H1 (cell line): ENCODE data around the gene TTLL9. TPM values are rescaled to one million over a fixed set of nuclear protein-coding genes. Genes with fewer than 3 reads are reported as not detected.
A peak's percentile ranks its signal among the peaks of the same experiment; 100 is the strongest.

Source experiments
- ASH2L ChIP-seq: fragments of 200-600, 300-600 bp; sonication (generic); IDR thresholded peaks from one replicate; pipeline ENCODE4 v1.7.1; 2017; ENCODE audit warnings: low read length
- CBX8 ChIP-seq: fragments of 300-800, 300-1000 bp; sonication (generic); IDR thresholded peaks from 2 replicates; pipeline ENCODE4 v1.7.1; 2016; ENCODE audit warnings: low read depth, low read length, borderline replicate concordance
- CEBPB ChIP-seq: IDR thresholded peaks from 2 replicates; pipeline ENCODE4 v1.6.1; 2012; ENCODE audit warnings: low read depth, low read length
- CHD1 ChIP-seq: IDR thresholded peaks from 2 replicates; pipeline ENCODE4 v1.6.1; 2012; ENCODE audit warnings: low read depth, low read length, improper control_type of control experiment
- CTBP2 ChIP-seq: IDR thresholded peaks from 2 replicates; pipeline ENCODE4 v1.7.0; 2011; ENCODE audit warnings: borderline replicate concordance, mild to moderate bottlenecking, moderate library complexity, mixed read lengths, low read length; ENCODE audit not compliant: insufficient read depth, insufficient read length
- EZH2 ChIP-seq: fragments of 200-600 bp; sonication (generic); IDR thresholded peaks from 2 replicates; pipeline ENCODE4 v1.7.1; 2012; ENCODE audit warnings: low read depth, mild to moderate bottlenecking, moderate library complexity, low read length, inconsistent platforms; ENCODE audit not compliant: severe bottlenecking
- GTF2F1 ChIP-seq: IDR thresholded peaks from 2 replicates; pipeline ENCODE4 v1.6.1; 2012; ENCODE audit warnings: low read depth, low read length, improper control_type of control experiment, borderline replicate concordance
- KDM1A ChIP-seq: fragments of 200-600, 300-600 bp; sonication (generic); IDR thresholded peaks from 2 replicates; pipeline ENCODE4 v1.7.1; 2016; ENCODE audit warnings: mild to moderate bottlenecking, low read length, borderline replicate concordance
- NANOG ChIP-seq: IDR thresholded peaks from 2 replicates; pipeline ENCODE4 v1.6.1; 2011; ENCODE audit warnings: low read length, low read depth, mild to moderate bottlenecking, inconsistent platforms; ENCODE audit not compliant: insufficient read depth, poor library complexity, severe bottlenecking
- PHF8 ChIP-seq: fragments of 200-600 bp; sonication (generic); conservative IDR thresholded peaks from 2 replicates; pipeline ENCODE4 v1.7.1; 2012; ENCODE audit warnings: low read depth, mild to moderate bottlenecking, inconsistent platforms, low read length, moderate library complexity
- POLR2A ChIP-seq, 2 experiments: IDR thresholded peaks; 1 replicate in 1 of 2; 2 replicates in 1 of 2; pipeline ENCODE4 v1.6.1; 2011; ENCODE audit warnings: low read depth in 2 of 2, low read length in 2 of 2, mild to moderate bottlenecking in 2 of 2; ENCODE audit errors: control extremely low read depth in 1 of 2
- RBBP5 ChIP-seq: IDR thresholded peaks from 2 replicates; pipeline ENCODE4 v1.7.1; 2012; ENCODE audit warnings: low read depth, mild to moderate bottlenecking, inconsistent platforms, low read length, moderate library complexity, borderline replicate concordance
- SIRT6 ChIP-seq: IDR thresholded peaks from one replicate; pipeline ENCODE4 v1.7.1; 2012; ENCODE audit warnings: low read length, inconsistent platforms
- TAF7 ChIP-seq: optimal IDR thresholded peaks from 2 replicates; pipeline ENCODE3; 2011; ENCODE audit warnings: low read depth, mild to moderate bottlenecking, inconsistent platforms, low read length, moderate library complexity, borderline replicate concordance
- ZNF274 ChIP-seq: IDR thresholded peaks from 2 replicates; pipeline ENCODE4 v1.7.0; 2012; ENCODE audit warnings: low read length, borderline replicate concordance; ENCODE audit errors: extremely low read depth
- polyA plus RNA-seq, 7 experiments: library from polyadenylated mRNA; depleted of rRNA in 3 of 7; stranded (reverse) in 5 of 7; unstranded in 2 of 7; fragments of >200 nt in 5 of 7; fragments of 200-250 nt in 2 of 7; gene quantifications; 1 replicate in 5 of 7; 2 replicates in 1 of 7; 4 replicates in 1 of 7; pipeline versions ENCODE4 v1.2.1 to v1.2.3, GENCODE V29; 2011 to 2013; ENCODE audit warnings: missing spikeins in 2 of 7, mixed read lengths in 2 of 7
- total RNA-seq: library from RNA; stranded (reverse); fragmentation: NEBNext Ultra II Directional; extraction: Animal tissue kit (Norgen Biotek cat#: 25700); gene quantifications from 2 replicates; pipeline ENCODE4 v1.2.1, GENCODE V29; 2021
- TF ChIP-seq, protein P1 (sequence below): IDR thresholded peaks from 2 replicates; pipeline ENCODE4 v1.6.1; 2012; ENCODE audit warnings: inconsistent platforms
- TF ChIP-seq, protein P2 (sequence below): IDR thresholded peaks from 2 replicates; pipeline ENCODE4 v1.6.1; 2012; ENCODE audit warnings: inconsistent platforms
- TF ChIP-seq, protein P3 (sequence below), 3 experiments: IDR thresholded peaks; 1 replicate in 2 of 3; 2 replicates in 1 of 3; pipeline versions ENCODE4 v1.5.1 to v1.6.1; 2011; ENCODE audit warnings: low read length in 3 of 3, mild to moderate bottlenecking in 3 of 3, inconsistent platforms in 2 of 3, low read depth in 1 of 3, moderate library complexity in 1 of 3; ENCODE audit not compliant: insufficient read depth in 1 of 3; ENCODE audit errors: control extremely low read depth in 1 of 3

Gene TTLL9
- total and polyA plus RNA-seq, 2 of the 8 experiments (the other 6 are each of a cell fraction or from before 2014, with no cell fraction given): 0.06 TPM; not detected in 1

GRCh38 chr20:31860390-31861134 lies 9.9 kb upstream of the TTLL9 start (continued):
- TF ChIP-seq, protein P1, sequence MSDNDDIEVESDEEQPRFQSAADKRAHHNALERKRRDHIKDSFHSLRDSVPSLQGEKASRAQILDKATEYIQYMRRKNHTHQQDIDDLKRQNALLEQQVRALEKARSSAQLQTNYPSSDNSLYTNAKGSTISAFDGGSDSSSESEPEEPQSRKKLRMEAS: no peak
- TF ChIP-seq CEBPB (no peak), PHF8 (no peak), EZH2 (no peak), GTF2F1 (no peak), CTBP2 (no peak), ZNF274 (no peak), NANOG (no peak), SIRT6 (no peak), RBBP5 (peak; percentile 33; the same call in 1 of the 2 replicates), CHD1 (no peak), CBX8 (no peak), TAF7 (no peak), KDM1A (peak; percentile 90; the same call in 1 of the 2 replicates), ASH2L (no peak), POLR2A (IDR thresholded peaks at IDR 0.05; ENCODE audit: control extremely low read depth in 1 of 2, low read depth in 2 of 2, low read length in 2 of 2) (no peak)
- TF ChIP-seq, protein P2, sequence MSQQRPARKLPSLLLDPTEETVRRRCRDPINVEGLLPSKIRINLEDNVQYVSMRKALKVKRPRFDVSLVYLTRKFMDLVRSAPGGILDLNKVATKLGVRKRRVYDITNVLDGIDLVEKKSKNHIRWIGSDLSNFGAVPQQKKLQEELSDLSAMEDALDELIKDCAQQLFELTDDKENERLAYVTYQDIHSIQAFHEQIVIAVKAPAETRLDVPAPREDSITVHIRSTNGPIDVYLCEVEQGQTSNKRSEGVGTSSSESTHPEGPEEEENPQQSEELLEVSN: no peak
- TF ChIP-seq, protein P3, sequence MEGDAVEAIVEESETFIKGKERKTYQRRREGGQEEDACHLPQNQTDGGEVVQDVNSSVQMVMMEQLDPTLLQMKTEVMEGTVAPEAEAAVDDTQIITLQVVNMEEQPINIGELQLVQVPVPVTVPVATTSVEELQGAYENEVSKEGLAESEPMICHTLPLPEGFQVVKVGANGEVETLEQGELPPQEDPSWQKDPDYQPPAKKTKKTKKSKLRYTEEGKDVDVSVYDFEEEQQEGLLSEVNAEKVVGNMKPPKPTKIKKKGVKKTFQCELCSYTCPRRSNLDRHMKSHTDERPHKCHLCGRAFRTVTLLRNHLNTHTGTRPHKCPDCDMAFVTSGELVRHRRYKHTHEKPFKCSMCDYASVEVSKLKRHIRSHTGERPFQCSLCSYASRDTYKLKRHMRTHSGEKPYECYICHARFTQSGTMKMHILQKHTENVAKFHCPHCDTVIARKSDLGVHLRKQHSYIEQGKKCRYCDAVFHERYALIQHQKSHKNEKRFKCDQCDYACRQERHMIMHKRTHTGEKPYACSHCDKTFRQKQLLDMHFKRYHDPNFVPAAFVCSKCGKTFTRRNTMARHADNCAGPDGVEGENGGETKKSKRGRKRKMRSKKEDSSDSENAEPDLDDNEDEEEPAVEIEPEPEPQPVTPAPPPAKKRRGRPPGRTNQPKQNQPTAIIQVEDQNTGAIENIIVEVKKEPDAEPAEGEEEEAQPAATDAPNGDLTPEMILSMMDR (IDR thresholded peaks at IDR 0.05; ENCODE audit: control extremely low read depth in 1 of 3, insufficient read depth in 1 of 3, low read depth in 1 of 3, low read length in 3 of 3): peak in 1 of 3 experiments; percentile 11; a peak in 1 of 4 replicates
